HEK293 (cell line): ENCODE data around the gene PTGER3.

ENCODE experiments used
- CTCF ChIA-PET: fragments of 350-600 bp; formaldehyde crosslinking; extraction: SDS; loops from one replicate; lab custom pipeline; 2021; ENCODE audit warnings: antibody characterized with exemption; lab: Yijun Ruan, JAX
- POLR2A ChIA-PET: fragments of 300-600 bp; formaldehyde crosslinking; extraction: SDS; loops from one replicate; lab custom pipeline; 2020; ENCODE audit warnings: antibody characterized with exemption, inconsistent platforms; lab: Yijun Ruan, JAX
- H3K27ac ChIP-seq: fragments of 200-500 bp; sonication (Bioruptor generic); 2 replicates; pipeline ENCODE4 v1.5.1; 2014; ENCODE audit warnings: low read depth, low read length, control low read depth, inconsistent platforms; ENCODE audit errors: extremely low read depth
- H3K36me3 ChIP-seq, 2 experiments: fragments of 200-500 bp in 1 of 2; sonication (Bioruptor generic) in 1 of 2; 1 replicate in 1 of 2; 2 replicates in 1 of 2; pipeline ENCODE4 v1.5.1; 2014 to 2017; ENCODE audit warnings: inconsistent platforms in 2 of 2, low read length in 2 of 2; ENCODE audit not compliant: control insufficient read depth in 2 of 2, insufficient read depth in 1 of 2
- H3K4me1 ChIP-seq: fragments of 200-500 bp; sonication (Bioruptor generic); 2 replicates; pipeline ENCODE4 v1.5.1; 2014; ENCODE audit warnings: mild to moderate bottlenecking, low read length, inconsistent platforms; ENCODE audit not compliant: control insufficient read depth, insufficient read depth
- H3K4me3 ChIP-seq: 2 replicates; pipeline ENCODE4 v1.5.1; 2011; ENCODE audit warnings: low read depth, mild to moderate bottlenecking, control low read depth, low read length, moderate library complexity
- H3K9me3 ChIP-seq: fragments of 200-500 bp; sonication (Bioruptor generic); 2 replicates; pipeline ENCODE4 v1.5.1; 2014; ENCODE audit warnings: low read depth, low read length, inconsistent platforms; ENCODE audit not compliant: control insufficient read depth, insufficient read depth
- GLI2 ChIP-seq: fragments of 450-650 bp; formaldehyde crosslinking; IDR thresholded peaks from 2 replicates; pipeline ENCODE4; 2017; ENCODE audit warnings: missing biosample characterization, missing genetic modification characterization, low read depth, borderline replicate concordance
- GLIS1 ChIP-seq: fragments of 450-650 bp; formaldehyde crosslinking; IDR thresholded peaks from 2 replicates; pipeline ENCODE4 v1.5.1; 2016; ENCODE audit warnings: missing biosample characterization, missing genetic modification characterization
- KLF10 ChIP-seq: fragments of 450-650 bp; IDR thresholded peaks from 2 replicates; pipeline ENCODE4 v1.5.1; 2018; ENCODE audit warnings: missing biosample characterization, mild to moderate bottlenecking, missing genetic modification characterization
- KLF9 ChIP-seq: fragments of 450-650 bp; formaldehyde crosslinking; IDR thresholded peaks from 2 replicates; pipeline ENCODE4 v1.5.1; 2016; ENCODE audit warnings: missing biosample characterization, missing genetic modification characterization, low read depth
- OVOL3 ChIP-seq: fragments of 450-650 bp; formaldehyde crosslinking; IDR thresholded peaks from 2 replicates; pipeline ENCODE4 v1.5.1; 2016; ENCODE audit warnings: missing biosample characterization, missing genetic modification characterization
- PRDM1 ChIP-seq: fragments of 450-650 bp; formaldehyde crosslinking; IDR thresholded peaks from 2 replicates; pipeline ENCODE4; 2016; ENCODE audit warnings: missing biosample characterization, missing genetic modification characterization
- SETDB1 ChIP-seq: IDR thresholded peaks from one replicate; pipeline ENCODE4 v1.6.1; 2017; ENCODE audit warnings: mild to moderate bottlenecking, low read length, moderate library complexity, mixed read lengths; ENCODE audit not compliant: insufficient read length
- ZBTB17 ChIP-seq: fragments of 450-650 bp; formaldehyde crosslinking; IDR thresholded peaks from 2 replicates; pipeline ENCODE4 v1.5.1; 2016; ENCODE audit warnings: missing biosample characterization, missing genetic modification characterization
- ZBTB48 ChIP-seq: fragments of 450-650 bp; formaldehyde crosslinking; IDR thresholded peaks from 2 replicates; pipeline ENCODE4 v1.5.1; 2016; ENCODE audit warnings: missing biosample characterization, missing genetic modification characterization
- ZFP3 ChIP-seq: fragments of 450-650 bp; formaldehyde crosslinking; IDR thresholded peaks from 2 replicates; pipeline ENCODE4 v1.5.1; 2016; ENCODE audit warnings: low read depth, missing biosample characterization, missing genetic modification characterization
- ZFP41 ChIP-seq: fragments of 450-650 bp; formaldehyde crosslinking; IDR thresholded peaks from 2 replicates; pipeline ENCODE4 v1.5.1; 2016; ENCODE audit warnings: missing biosample characterization, missing genetic modification characterization, borderline replicate concordance
- ZNF175 ChIP-seq: fragments of 450-650 bp; formaldehyde crosslinking; IDR thresholded peaks from 2 replicates; pipeline ENCODE4 v1.5.1; 2016; ENCODE audit warnings: missing biosample characterization, missing genetic modification characterization
- ZNF19 ChIP-seq: fragments of 450-650 bp; formaldehyde crosslinking; IDR thresholded peaks from 2 replicates; pipeline ENCODE4; 2016; ENCODE audit warnings: missing biosample characterization, missing genetic modification characterization, low read depth
- ZNF221 ChIP-seq: fragments of 450-650 bp; formaldehyde crosslinking; IDR thresholded peaks from 2 replicates; pipeline ENCODE4 v1.5.1; 2017; ENCODE audit warnings: missing biosample characterization, missing genetic modification characterization, borderline replicate concordance
- ZNF23 ChIP-seq: fragments of 450-650 bp; formaldehyde crosslinking; IDR thresholded peaks from 2 replicates; pipeline ENCODE4 v1.5.1; 2016; ENCODE audit warnings: missing biosample characterization, missing genetic modification characterization, borderline replicate concordance
- ZNF426 ChIP-seq: fragments of 450-650 bp; formaldehyde crosslinking; IDR thresholded peaks from 2 replicates; pipeline ENCODE4 v1.5.1; 2017; ENCODE audit warnings: missing biosample characterization, missing genetic modification characterization, mild to moderate bottlenecking, inconsistent platforms, moderate library complexity
- ZNF433 ChIP-seq: fragments of 450-650 bp; formaldehyde crosslinking; IDR thresholded peaks from 2 replicates; pipeline ENCODE4 v1.5.1; 2016; ENCODE audit warnings: missing biosample characterization, missing genetic modification characterization, low read depth
- ZNF48 ChIP-seq: fragments of 450-650 bp; formaldehyde crosslinking; IDR thresholded peaks from 2 replicates; pipeline ENCODE4 v1.5.1; 2016; ENCODE audit warnings: missing biosample characterization, missing genetic modification characterization
- ZNF571 ChIP-seq: fragments of 450-650 bp; formaldehyde crosslinking; IDR thresholded peaks from 2 replicates; pipeline ENCODE4 v1.5.0; 2017; ENCODE audit warnings: missing biosample characterization, missing genetic modification characterization
- ZNF600 ChIP-seq: fragments of 450-650 bp; formaldehyde crosslinking; IDR thresholded peaks from 2 replicates; pipeline ENCODE4 v1.5.1; 2016; ENCODE audit warnings: missing biosample characterization, missing genetic modification characterization
- ZNF658 ChIP-seq: fragments of 450-650 bp; formaldehyde crosslinking; IDR thresholded peaks from 2 replicates; pipeline ENCODE4; 2016; ENCODE audit warnings: missing biosample characterization, missing genetic modification characterization
- ZNF660 ChIP-seq: fragments of 450-650 bp; IDR thresholded peaks from 2 replicates; pipeline ENCODE4 v1.5.1; 2018; ENCODE audit warnings: missing biosample characterization, mild to moderate bottlenecking, missing genetic modification characterization
- ZNF701 ChIP-seq: fragments of 450-650 bp; formaldehyde crosslinking; IDR thresholded peaks from 2 replicates; pipeline ENCODE4 v1.5.1; 2016; ENCODE audit warnings: missing biosample characterization, missing genetic modification characterization
- ZXDB ChIP-seq: fragments of 450-650 bp; formaldehyde crosslinking; IDR thresholded peaks from 2 replicates; pipeline ENCODE4 v1.5.1; 2016; ENCODE audit warnings: missing biosample characterization, missing genetic modification characterization
- TF ChIP-seq, protein P1 (sequence below): fragments of 450-650 bp; formaldehyde crosslinking; conservative IDR thresholded peaks from 2 replicates; pipeline ENCODE4 v1.5.1; 2016; ENCODE audit warnings: low read depth, missing biosample characterization, missing genetic modification characterization
- TF ChIP-seq, protein P2 (sequence below): fragments of 450-650 bp; formaldehyde crosslinking; IDR thresholded peaks from 2 replicates; pipeline ENCODE4 v1.5.1; 2017; ENCODE audit warnings: missing biosample characterization, missing genetic modification characterization

Gene PTGER3

DNA sequence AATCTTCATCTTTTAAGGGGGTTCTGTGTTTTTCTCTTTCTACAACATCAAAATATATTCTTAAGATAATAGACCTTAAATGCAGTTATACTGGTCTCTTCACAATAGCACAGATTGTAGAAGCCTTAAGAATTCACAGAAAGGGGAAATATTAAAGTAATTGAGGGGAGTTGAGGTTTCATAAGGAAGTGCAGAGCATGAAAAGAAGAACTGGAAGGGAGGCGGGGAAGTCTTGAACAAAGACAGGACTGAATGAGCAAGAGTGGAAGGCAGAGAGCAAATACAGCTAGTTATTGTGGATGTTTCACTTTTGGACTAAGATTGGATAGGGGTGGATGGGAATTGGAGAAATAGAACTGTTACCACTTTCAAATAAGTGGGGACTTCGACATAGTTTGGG, 67.7 kb downstream of the PTGER3 start:
- Histone ChIP-seq H3K36me3 (no peaks in the 10 kb centered on the region), H3K4me3 (no peak overlapping the region), H3K27ac (no peak overlapping the region), H3K9me3 (no peaks in the 10 kb centered on the region), H3K4me1 (no peaks in the 10 kb centered on the region)
- CTCF ChIA-PET = interaction anchor here (0.8 kb wide), 1 partner anchor 12 kb away, joined by 4 read pairs; no protein-coding TSS in a partner anchor
- no peak for TF ChIP-seq ZNF433
- no peak for TF ChIP-seq ZXDB (tag by site-specific recombination)
- TF ChIP-seq SETDB1 = no peak
- TF ChIP-seq KLF9 (tag by site-specific recombination) = no peak
- TF ChIP-seq, protein P1, sequence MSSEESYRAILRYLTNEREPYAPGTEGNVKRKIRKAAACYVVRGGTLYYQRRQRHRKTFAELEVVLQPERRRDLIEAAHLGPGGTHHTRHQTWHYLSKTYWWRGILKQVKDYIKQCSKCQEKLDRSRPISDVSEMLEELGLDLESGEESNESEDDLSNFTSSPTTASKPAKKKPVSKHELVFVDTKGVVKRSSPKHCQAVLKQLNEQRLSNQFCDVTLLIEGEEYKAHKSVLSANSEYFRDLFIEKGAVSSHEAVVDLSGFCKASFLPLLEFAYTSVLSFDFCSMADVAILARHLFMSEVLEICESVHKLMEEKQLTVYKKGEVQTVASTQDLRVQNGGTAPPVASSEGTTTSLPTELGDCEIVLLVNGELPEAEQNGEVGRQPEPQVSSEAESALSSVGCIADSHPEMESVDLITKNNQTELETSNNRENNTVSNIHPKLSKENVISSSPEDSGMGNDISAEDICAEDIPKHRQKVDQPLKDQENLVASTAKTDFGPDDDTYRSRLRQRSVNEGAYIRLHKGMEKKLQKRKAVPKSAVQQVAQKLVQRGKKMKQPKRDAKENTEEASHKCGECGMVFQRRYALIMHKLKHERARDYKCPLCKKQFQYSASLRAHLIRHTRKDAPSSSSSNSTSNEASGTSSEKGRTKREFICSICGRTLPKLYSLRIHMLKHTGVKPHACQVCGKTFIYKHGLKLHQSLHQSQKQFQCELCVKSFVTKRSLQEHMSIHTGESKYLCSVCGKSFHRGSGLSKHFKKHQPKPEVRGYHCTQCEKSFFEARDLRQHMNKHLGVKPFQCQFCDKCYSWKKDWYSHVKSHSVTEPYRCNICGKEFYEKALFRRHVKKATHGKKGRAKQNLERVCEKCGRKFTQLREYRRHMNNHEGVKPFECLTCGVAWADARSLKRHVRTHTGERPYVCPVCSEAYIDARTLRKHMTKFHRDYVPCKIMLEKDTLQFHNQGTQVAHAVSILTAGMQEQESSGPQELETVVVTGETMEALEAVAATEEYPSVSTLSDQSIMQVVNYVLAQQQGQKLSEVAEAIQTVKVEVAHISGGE = no peak
- no peak for TF ChIP-seq ZNF48 (tag by site-specific recombination)
- TF ChIP-seq PRDM1 (tag by site-specific recombination) = no peak
- TF ChIP-seq ZNF175 (tag by site-specific recombination) = no peak
- no peak for TF ChIP-seq ZNF600 (tag by site-specific recombination)
- TF ChIP-seq ZNF571 = no peak
- TF ChIP-seq ZNF426 (tag by site-specific recombination) = no peak
- POLR2A ChIA-PET = no interaction called here

DNA sequence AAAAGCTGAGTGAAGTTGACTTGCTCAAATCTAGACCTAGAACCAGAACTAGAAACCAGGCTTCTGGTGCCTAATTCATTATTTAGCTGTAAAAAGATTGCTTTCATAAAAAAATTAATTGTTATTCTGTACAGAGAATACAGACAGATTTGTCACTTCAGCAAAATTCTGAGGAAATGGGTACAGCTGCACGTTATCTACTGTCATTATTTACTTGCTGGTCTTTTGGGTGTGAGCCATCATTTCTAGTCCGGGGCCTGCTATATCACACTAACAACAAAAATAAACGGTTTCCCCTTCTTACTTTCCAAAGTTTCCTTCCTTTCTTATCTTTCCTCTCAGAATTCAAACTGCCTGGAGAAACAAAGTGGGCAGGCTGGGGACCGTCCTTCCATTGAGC, 68.3 kb downstream of the PTGER3 start:
- no peak for TF ChIP-seq OVOL3 (tag by site-specific recombination)
- no peak for TF ChIP-seq ZNF660 (tag by site-specific recombination)
- no peak for TF ChIP-seq ZNF19 (tag by site-specific recombination)
- TF ChIP-seq ZNF175 (tag by site-specific recombination) = no peak
- no peak for TF ChIP-seq ZNF23 (tag by site-specific recombination)
- TF ChIP-seq GLIS1 (tag by site-specific recombination) = no peak
- TF ChIP-seq ZNF221 (tag by site-specific recombination) = no peak
- no peak for TF ChIP-seq ZNF658 (tag by site-specific recombination)
- TF ChIP-seq ZNF701 = no peak
- TF ChIP-seq ZFP3 = no peak
- TF ChIP-seq ZBTB48 (tag by site-specific recombination) = no peak
- no peak for TF ChIP-seq GLI2
- TF ChIP-seq ZNF433 = no peak
- TF ChIP-seq KLF10 (tag by site-specific recombination) = no peak
- no peak for TF ChIP-seq ZFP41 (tag by site-specific recombination)
- TF ChIP-seq ZBTB17 (tag by site-specific recombination) = no peak
- TF ChIP-seq, protein P2, sequence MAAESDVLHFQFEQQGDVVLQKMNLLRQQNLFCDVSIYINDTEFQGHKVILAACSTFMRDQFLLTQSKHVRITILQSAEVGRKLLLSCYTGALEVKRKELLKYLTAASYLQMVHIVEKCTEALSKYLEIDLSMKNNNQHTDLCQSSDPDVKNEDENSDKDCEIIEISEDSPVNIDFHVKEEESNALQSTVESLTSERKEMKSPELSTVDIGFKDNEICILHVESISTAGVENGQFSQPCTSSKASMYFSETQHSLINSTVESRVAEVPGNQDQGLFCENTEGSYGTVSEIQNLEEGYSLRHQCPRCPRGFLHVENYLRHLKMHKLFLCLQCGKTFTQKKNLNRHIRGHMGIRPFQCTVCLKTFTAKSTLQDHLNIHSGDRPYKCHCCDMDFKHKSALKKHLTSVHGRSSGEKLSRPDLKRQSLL (tag by site-specific recombination) = no peak
- Histone ChIP-seq H3K27ac (no peak overlapping the region), H3K36me3 (no peaks in the 10 kb centered on the region), H3K4me3 (no peak overlapping the region), H3K4me1 (no peaks in the 10 kb centered on the region), H3K9me3 (no peaks in the 10 kb centered on the region)
- ChIA-PET POLR2A (no interaction called here), CTCF (interaction anchor here (0.6 to 1.1 kb wide), 2 partner anchors 8 to 269 kb away, joined by 3 read pairs; no protein-coding TSS in a partner anchor)
